Raji (cell line): ENCODE results near the gene NMUR2.

Source experiments
- POLR2A ChIP-seq: IDR thresholded peaks from 2 replicates; pipeline ENCODE4 v1.6.1; 2011; ENCODE audit warnings: low read depth, low read length, control low read depth; ENCODE audit not compliant: insufficient read depth

The NMUR2 gene

DNA sequence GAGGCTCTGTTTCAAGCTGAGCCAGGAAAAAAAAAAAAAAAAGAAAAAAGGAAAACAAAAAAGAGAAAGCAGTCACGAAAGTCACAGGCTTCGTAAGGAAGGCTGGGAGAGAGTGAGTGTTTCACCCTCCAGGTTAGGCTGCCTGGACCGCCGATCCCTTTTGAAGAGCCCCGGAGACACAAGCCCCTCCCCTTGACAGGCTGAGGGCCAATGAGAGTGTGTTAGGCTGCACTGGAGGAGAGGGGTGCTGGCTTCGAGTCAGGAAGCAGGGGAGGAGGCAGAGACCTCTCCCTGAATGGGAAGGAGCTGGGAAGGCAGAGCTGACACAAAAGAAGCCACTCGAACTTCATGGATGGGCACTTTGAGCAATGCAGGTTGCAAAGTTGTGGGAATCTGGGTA, at the start of gene NMUR2:
NMUR2 (minus strand) TSS at position 135 of the 400 bp plus-strand sequence. CDS start 166 bp downstream, outside the sequence.
- TF ChIP-seq POLR2A, result no peak

- no peak for TF ChIP-seq POLR2A
Observed at GRCh38 chr5:152443935-152444334, 38.9 kb upstream of the NMUR2 start.

- no peak for TF ChIP-seq POLR2A
Observed at GRCh38 chr5:152439791-152440190, 34.7 kb upstream of the NMUR2 start.

- no peak for TF ChIP-seq POLR2A
Observed at GRCh38 chr5:152437866-152438265, 32.8 kb upstream of the NMUR2 start.

DNA sequence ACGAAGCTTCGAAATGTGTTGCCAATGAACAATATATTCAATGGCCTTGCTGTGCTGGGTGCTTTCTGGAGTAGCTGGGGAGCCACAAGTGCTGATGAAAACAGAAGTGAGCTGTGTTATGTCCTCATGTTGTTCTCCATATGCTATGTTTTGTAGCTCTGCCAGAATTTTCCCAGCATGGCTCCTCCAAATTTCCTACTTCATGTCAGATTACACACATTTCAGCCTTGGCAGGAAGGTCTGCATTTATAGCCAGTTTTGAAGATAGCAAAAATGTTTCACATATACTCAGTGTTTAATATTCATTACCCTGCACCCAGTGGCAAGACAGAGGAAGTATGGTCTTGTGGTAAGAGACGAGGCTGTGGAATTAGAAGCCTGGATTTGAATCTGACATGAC, 22.6 kb upstream of the NMUR2 start:
- TF ChIP-seq POLR2A, result no peak

DNA sequence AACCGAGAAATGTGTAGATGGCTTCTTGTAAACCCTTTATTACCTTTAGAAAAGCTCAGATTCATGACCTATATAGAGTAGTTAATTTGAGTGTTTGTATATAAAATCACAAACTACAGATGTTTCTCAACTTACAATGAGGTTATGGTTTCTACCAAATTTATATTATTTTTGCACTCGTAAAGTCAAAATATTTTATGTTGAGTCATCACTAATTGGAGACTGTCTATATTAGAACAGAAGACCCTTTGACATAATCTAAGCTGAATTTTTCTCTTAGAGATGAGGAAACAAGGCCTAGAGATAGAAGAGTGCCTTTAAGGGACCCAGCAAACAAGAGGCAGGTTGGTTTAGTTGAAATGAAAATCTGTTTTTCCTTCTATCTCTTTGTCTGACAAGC, 20.0 kb upstream of the NMUR2 start:
- no peak for TF ChIP-seq POLR2A

- no peak for TF ChIP-seq POLR2A
Observed at GRCh38 chr5:152424501-152424900, 19.4 kb upstream of the NMUR2 start.

DNA sequence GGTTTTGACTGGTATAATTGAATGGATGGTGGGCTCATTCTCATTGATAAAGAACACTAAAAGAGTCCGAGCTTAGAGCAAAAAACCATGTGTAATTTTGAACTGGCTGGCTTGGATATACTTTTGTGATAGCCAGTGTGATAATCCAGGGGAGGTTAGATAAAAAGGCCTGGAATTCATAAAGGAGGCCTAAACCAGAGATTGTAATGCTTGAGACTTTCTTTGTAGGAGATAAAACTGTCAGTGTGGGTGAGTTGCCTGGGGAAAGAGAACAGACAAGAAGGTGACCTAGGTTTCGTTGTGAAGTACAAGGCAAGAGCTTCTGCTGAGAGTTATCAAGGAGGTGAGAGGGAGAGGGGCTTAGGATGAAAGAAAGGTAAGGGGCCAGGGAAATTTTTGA, 17.0 kb upstream of the NMUR2 start:
- TF ChIP-seq POLR2A, result no peak

GRCh38 chr5:152412129-152412528, 7.0 kb upstream of the NMUR2 start:
- TF ChIP-seq POLR2A, result no peak

GRCh38 chr5:152406082-152406481, 1.0 kb upstream of the NMUR2 start:
- no peak for TF ChIP-seq POLR2A

- no peak for TF ChIP-seq POLR2A
Observed at GRCh38 chr5:152404494-152404893, 585 bp downstream of the NMUR2 start.

DNA sequence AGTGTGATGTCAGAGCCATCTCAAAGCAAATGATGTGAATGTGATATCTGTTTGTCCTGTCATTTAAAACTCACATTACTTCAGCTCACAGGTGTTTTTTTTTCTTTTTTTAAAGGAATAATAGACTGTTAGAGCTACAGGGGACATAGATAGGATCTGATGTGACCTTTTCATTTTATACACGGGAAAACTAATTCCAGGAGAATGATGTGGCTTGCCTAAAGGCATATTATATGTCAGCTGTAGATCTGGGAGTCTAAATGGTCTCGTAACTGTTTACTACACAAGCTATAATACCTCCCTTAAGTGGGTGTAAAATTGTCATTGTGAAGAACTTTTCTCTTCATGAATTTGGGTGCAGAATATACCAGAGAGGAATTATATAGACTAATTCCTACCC, 2.0 kb downstream of the NMUR2 start:
- no peak for TF ChIP-seq POLR2A

- no peak for TF ChIP-seq POLR2A
Observed at GRCh38 chr5:152400846-152401245, 4.2 kb downstream of the NMUR2 start.

DNA sequence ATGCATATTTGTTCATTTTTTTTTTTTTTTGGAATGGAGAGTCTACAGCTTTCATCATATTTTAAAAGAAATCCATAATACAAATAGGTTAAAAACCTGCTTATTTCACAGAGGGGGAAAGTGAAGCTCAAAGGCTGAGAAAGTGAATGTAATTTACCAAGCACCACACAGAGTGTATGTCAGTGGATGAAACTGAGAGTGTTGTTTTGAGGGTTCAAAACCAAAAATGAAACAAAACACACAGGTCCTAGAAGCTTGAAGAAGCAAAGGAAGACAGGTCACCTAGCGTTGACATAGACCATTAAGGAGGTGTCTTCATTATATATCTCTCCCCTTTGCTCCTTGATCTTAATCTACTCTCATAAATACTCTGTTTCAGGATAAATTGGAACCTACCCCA, 7.5 kb downstream of the NMUR2 start:
- no peak for TF ChIP-seq POLR2A

DNA sequence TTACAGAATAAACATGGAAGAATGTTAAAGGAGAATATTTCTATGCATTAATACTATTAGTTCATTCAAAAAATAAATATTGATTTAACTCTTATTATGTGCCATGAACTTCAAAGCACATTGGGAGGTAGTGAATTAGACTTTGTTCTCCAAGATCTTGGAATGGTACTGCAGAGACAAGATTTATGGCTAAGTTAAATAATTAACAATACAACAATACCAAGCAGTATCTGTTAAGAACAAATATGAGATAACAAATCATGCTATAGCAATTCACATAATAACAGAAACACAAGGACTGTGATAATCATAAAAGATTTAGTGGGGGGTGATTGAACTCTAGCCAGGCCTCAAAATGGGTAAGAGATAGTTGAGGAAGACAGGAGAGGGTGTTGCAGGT, 11.6 kb downstream of the NMUR2 start:
- TF ChIP-seq POLR2A, result no peak

DNA sequence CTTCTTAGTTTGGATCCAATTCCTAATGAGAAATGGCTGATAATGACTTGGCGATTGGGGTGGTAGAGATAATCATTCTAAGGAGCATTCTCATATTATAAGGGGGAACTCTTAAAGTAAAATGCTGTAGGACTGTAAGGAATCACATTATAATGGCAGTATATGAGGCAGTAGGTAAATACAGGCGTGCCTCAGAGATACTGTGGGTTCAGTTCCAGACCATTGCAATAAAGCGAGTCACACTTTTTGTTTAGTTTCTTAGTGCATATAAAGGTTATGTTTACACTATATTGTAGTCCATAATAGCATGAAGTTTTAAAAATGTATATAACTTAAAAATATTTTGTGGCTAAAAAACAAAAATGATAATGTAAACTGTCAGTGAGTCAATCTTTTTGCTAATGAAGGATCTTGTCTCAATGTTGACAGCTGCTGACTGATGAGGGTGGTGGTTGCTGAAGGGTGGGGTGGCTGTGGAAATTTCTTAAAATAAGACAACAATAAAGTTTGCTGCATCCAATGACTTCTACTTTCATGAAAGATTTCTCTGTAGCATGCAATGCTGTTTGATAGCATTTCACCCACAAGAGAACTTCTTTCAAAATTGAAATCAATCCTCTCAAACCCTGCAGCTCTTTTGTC, 15.8 kb downstream of the NMUR2 start:
- TF ChIP-seq POLR2A, result no peak

- TF ChIP-seq POLR2A, result no peak
Observed at GRCh38 chr5:152388610-152389009, 16.5 kb downstream of the NMUR2 start.

- TF ChIP-seq POLR2A, result no peak
Observed at GRCh38 chr5:152380415-152381123, 24.5 kb downstream of the NMUR2 start.

DNA sequence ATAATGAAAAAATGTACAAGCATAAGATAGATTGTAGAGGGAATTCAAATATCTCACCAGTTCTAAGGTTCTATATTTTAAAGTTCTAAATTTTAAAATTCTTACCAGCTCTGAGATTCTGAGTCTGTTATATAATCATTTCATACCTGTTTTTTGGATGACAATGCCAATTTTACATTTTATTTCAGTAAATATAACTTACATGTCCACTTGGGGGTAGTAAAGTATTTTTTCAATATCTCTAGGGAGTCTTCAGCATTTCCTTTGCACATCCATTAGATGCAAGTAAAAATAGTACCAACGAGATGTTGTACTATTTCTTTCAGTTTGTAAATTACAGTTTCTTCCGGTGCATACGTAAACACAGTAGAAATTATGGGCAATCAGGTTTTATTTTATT, 25.7 kb downstream of the NMUR2 start:
- no peak for TF ChIP-seq POLR2A
